Femur (tissue), 1 donor: ENCODE measurements around the gene CDCP1.

Experiments used
- DNase-seq: peaks from one replicate; pipeline ENCODE4 v3.0.0-alpha.2; 2017

The CDCP1 gene

GRCh38 chr3:45134758-45135521 is 11.2 kb downstream of the CDCP1 start:
- DNase-seq, result no peak

DNA sequence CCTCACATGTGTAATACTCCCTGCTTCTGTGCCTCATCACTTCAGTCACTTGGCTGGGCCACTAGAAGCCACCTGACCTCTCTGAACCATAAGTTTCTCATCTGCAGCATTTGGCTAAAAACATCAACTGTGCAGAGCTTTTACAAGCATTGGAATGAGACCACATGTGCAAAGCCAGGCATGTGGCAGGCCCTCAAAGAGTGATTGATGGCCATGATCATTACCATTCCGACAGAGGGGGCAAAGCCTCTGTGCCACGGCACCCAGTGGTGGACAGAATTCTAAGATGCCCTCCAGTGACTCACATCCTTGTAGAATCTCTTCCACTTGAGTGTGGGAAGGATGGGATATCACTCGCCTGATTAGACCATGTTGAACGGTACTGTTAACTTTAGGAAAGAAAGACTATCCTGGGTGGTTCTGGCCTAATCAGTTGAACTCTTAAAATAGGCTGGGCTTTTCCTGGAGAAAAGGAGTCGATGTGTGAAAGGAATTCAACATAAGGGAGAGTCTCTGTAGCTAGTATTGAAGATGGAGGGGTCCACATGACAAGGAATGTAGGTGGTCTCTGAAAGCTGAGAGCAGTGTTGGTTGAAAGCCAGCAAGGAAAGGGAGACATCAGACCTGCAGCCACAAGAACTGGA is 13.5 kb downstream of the CDCP1 start:
- DNase-seq, result no peak

GRCh38 chr3:45131201-45131600 is 15.0 kb downstream of the CDCP1 start:
- DNase-seq, result no peak

- DNase-seq, result no peak
Measured at GRCh38 chr3:45130476-45130875, 15.7 kb downstream of the CDCP1 start.

- DNase-seq, result no peak
Measured at GRCh38 chr3:45128950-45129349, 17.2 kb downstream of the CDCP1 start.

DNA sequence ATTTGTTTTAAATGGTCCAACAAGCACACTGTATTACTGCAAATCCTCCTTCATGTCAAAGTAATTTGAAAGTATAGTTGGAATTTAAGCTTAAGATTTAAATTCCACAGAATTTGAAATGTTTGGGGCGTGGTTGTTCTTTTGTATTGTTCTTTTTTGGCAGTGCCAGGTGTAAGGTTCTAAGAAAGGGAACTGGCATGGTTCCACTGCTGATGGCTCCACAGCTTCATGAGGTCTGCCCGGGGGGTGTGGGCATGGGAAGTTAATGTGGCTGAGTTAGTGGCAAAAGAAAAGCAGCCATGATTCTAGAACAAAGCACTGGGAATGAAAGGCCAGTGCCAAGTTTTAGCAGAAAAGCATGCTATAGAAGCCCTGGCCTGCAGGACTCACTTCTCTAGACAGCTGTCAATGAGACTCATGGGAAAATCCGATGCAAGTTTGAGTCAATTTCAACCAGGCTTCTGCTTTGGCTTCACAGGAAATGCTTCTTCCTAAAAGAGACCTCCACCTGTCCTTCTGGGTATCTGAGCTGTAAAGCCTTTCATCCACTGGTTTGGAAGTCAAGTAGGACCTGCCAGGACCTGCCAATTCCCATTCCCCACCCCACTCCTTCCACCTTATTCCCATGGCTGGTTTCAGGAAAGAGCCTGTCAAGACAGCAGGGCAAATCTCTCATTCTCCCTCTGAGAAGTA is 18.9 kb downstream of the CDCP1 start:
- DNase-seq, result no peak

DNA sequence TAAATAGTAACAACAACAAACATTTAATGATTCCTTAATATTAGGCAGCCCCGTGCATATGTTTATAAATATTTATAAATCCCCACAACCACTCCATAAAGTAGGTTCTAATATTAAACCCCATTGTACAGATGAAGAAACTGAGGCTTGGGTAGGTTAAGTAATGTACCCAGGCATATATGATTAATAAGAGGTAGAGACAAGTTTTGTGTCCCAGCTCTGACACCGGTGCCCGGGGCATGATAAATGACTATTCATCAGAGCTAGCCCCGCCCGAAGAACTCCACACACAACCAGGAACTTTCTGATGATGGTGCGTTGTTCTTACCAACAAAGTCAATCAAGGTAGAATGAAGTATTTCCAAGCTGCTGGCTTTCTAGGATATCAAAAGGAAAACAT is 19.4 kb downstream of the CDCP1 start:
- no peak for DNase-seq

GRCh38 chr3:45125550-45126026 is 20.6 kb downstream of the CDCP1 start:
- DNase-seq, result no peak

- no peak for DNase-seq
Measured at GRCh38 chr3:45124956-45125355, 21.2 kb downstream of the CDCP1 start.

GRCh38 chr3:45124352-45124751 is 21.8 kb downstream of the CDCP1 start:
- no peak for DNase-seq

DNA sequence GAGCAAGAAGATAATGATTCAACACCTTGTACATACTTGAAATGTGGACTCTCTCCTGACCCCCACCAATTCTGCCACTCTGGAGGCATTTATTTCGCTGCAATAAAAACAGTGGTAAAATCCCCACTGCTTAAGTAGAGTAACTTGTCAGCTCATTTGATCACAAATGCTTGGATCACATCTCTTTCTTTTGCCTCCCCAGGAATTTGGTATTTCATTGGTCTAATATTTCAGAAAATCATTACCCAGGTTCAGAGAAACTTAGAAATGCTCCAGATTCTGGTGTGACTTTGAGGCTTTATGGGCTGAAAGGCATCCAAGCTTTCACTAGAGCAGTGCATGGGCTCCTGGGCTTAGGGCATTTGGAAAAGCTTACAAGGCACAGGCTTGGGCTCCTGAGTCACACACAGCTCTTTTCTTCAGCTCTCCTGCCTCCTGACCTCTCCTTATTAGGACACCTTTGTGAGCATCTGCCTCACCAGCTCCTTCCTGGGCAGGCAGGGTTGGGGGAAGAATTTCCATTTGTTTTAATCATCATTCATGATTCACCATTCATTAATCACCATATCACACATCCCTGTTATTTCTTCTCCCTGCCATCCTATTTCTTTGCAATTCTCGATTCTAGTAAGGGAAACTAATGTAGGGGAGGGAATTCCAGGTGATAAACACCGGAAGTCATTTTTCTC is 22.5 kb downstream of the CDCP1 start:
- no peak for DNase-seq

DNA sequence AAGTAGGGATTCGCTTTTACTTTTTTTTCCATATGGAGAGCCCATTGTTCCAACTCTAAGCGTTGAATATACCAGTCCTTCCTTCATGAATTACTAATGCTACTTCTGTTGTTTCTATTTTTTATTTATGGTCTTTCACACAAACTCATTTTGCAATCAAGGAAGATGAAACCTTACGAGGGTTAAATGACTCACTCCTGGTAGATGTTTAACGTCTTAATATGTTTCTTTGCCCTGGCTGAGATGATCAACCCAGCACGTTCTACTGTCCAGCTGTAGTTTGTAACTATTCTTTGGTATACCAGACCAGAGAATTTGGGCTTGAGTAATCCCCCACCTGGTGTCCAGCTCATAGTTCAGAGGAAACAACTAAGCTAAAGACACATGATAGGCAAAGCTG is 23.1 kb downstream of the CDCP1 start:
- no peak for DNase-seq

- DNase-seq, result no peak
Measured at GRCh38 chr3:45120359-45121158, 25.6 kb downstream of the CDCP1 start.

- DNase-seq, result no peak
Measured at GRCh38 chr3:45119824-45120358, 26.3 kb downstream of the CDCP1 start.

DNA sequence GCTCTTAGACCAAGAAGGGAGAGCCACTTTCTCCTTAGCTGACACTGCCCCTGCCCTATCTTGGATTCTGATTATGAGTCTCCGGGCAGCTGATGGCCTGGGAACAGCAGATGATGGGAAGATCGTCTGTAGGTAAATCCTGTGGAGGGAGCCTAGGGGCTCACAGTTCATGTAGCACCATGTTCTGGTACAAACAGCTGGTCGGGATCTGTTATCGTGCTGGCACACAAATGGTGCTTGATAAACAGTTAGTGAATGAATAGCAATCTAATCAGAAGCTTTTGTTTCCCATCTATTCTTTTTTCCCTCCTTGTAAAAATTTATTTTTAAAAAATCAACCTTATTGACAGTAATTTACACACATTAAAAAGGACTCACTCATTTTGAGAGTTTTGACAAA is 26.8 kb downstream of the CDCP1 start:
- no peak for DNase-seq

GRCh38 chr3:45118615-45119071 is 27.5 kb downstream of the CDCP1 start:
- no peak for DNase-seq

DNA sequence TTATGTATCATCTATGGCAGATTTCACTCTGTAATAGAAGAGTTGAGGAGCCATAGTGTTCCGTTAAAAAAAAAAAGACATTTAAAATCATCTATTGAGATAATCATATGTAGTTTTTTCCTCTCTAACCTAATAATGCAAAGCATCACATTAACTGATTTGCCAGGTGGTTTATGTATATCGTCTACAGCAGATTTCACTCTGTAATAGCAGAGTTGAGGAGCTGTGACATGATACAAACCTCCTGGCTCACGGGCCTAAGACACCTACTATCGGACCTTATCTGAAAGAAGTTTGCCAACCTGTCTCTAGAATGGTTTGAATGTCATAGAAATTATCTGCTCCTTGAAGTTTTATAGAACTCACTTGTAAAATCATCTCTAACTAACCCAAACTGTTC is 29.8 kb downstream of the CDCP1 start:
- no peak for DNase-seq

DNA sequence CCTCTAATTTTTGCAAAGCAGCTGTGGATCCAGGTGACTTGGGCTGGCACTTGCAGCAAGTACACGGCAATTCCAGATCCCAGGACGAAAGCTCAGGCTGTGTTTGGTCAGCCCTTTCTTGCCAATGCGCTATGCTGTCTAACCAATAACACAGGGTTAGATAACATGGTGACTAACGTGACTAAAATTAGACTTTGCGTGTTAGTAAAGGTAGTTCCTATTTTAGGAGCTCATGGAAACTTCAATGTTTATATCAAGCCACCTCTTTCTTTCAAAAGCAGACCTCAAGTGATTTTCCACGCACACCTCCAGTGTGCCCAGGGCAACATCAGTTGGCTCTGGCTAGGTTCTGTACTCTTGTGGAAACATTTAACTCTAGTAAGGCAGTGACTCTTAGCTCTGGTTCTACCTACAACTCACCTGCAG is 32.5 kb downstream of the CDCP1 start:
- no peak for DNase-seq

GRCh38 chr3:45112939-45113338 is 33.2 kb downstream of the CDCP1 start:
- no peak for DNase-seq

DNA sequence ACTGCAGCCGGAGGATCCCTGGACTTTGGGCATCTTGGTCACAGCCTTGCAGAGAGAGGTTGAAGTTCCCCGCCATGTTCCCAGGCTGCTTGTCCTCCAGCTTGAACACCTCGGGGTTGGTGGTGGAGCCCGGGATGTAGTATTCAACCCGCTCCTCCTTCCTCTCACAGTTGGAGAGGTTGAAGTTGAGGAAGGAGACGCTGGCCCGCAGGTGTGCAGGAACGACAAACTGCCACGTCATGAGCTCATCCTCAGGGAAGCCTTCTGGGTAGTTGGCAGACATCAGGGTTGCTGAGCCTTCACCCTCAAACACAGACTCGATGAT is 35.7 kb downstream of the CDCP1 start:
- no peak for DNase-seq

DNA sequence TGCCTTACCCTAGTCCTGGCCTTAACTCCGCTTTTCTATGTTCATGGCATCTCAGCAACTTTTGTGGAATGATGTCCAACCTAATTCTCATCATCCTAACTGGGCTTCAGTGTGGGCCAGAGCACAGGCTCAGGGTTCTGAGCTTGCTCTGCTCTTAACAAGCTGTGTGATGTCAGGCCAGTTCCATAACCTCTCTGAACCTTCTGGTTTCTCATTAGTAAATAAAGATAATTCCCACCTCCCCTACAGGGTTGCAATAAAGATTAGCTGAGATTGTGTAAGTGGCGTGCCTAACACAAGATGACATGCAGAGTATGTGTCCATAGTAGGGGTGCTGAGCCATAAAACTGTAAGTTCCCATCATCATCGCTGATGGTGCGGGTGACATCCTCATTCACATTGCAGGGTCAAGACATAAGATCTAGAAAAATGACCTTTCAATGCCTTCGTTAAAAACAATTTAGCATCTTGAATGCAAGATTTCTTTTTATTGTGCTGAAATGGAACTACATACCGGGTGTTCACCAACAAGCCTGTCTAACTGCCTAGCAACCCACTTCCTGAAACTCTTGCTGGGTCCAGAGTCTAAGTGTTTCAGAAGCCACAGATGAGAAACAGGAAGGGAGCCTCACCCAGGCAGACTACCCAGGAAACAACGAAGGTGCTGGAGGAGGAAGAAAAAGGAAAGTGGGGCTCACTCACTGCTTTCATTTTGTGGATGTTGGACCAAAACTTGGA is 36.2 kb downstream of the CDCP1 start:
- DNase-seq, result no peak
